BLaER1 treated with 17β-estradiol and CSF1 and Interleukin-3, amounts not matched to agents 10 nM and 100 nM (cell line): Measurements from ENCODE around the gene TECPR2.

ENCODE experiments used
- H3K27ac ChIP-seq, 11 experiments: shearing (Covaris generic); formaldehyde crosslinking; 2 replicates each; pipeline ENCODE4 v1.8.1; 2022
- H3K27me3 ChIP-seq, 11 experiments: shearing (Covaris generic); formaldehyde crosslinking; 2 replicates each; pipeline ENCODE4 v1.8.1; 2022
- H3K36me3 ChIP-seq, 11 experiments: shearing (Covaris generic); formaldehyde crosslinking; 2 replicates each; pipeline ENCODE4 v1.8.1; 2022
- H3K4me1 ChIP-seq, 10 experiments: shearing (Covaris generic); formaldehyde crosslinking; 2 replicates each; pipeline ENCODE4 v1.8.1; 2022
- H3K4me2 ChIP-seq, 11 experiments: shearing (Covaris generic); formaldehyde crosslinking; 2 replicates each; pipeline ENCODE4 v1.8.1; 2022
- H3K4me3 ChIP-seq, 10 experiments: shearing (Covaris generic); formaldehyde crosslinking; 2 replicates each; pipeline ENCODE4 v1.8.1; 2022
- H3K9ac ChIP-seq, 11 experiments: shearing (Covaris generic); formaldehyde crosslinking; 2 replicates each; pipeline ENCODE4 v1.8.1; 2022
- H3K9me3 ChIP-seq, 11 experiments: shearing (Covaris generic); formaldehyde crosslinking; replicated peaks in 1 of 11; 2 replicates each; pipeline ENCODE4 v1.8.1; 2022
- H4K20me1 ChIP-seq, 11 experiments: shearing (Covaris generic); formaldehyde crosslinking; 2 replicates each; pipeline ENCODE4 v1.8.1; 2022
- Cebpa-rat ChIP-seq, 11 experiments: shearing (Covaris generic); IDR thresholded peaks; 2 replicates each; pipeline ENCODE4 v1.8.1; 2022

The TECPR2 gene

GRCh38 chr14:102505000-102505619, 142.4 kb downstream of the TECPR2 start:
- Histone ChIP-seq H3K4me3 (no peak overlapping the region), H4K20me1 (peaks cover 0 to 26% (median 0%) of the 10 kb centered on the region in 11 experiments; a peak in 1 of 22 replicates), H3K27ac (no peak overlapping the region), H3K36me3 (peaks cover 0 to 27% (median 14%) of the 10 kb centered on the region in 11 experiments; a peak in 11 of 22 replicates), H3K4me1 (peaks cover 13 to 34% (median 23%) of the 10 kb centered on the region in 10 experiments), H3K9ac (no peak overlapping the region), H3K4me2 (no peak overlapping the region), H3K27me3 (no peaks in the 10 kb centered on the region; a peak in 1 of 22 replicates), H3K9me3 (no peaks in the 10 kb centered on the region)
- TF ChIP-seq Cebpa-rat (IDR thresholded peaks at IDR 0.05), result no peak

GRCh38 chr14:102505775-102506625, 143.3 kb downstream of the TECPR2 start:
- H3K27me3 ChIP-seq, result no peaks in the 10 kb centered on the region; a peak in 1 of 22 replicates
- H3K4me3 ChIP-seq, result no peak overlapping the region
- peaks cover 0 to 24% (median 14%) of the 10 kb centered on the region in 11 experiments; a peak in 11 of 22 replicates for H3K36me3 ChIP-seq
- no peak overlapping the region for H3K4me2 ChIP-seq
- H4K20me1 ChIP-seq, result peaks cover 0 to 26% (median 0%) of the 10 kb centered on the region in 11 experiments; a peak in 1 of 22 replicates
- no peaks in the 10 kb centered on the region for H3K9me3 ChIP-seq
- H3K4me1 ChIP-seq, result peaks cover 16 to 34% (median 23%) of the 10 kb centered on the region in 10 experiments
- H3K27ac ChIP-seq, result no peak overlapping the region
- H3K9ac ChIP-seq, result no peak overlapping the region
- TF ChIP-seq Cebpa-rat (IDR thresholded peaks at IDR 0.05), result no peak

- H3K27me3 ChIP-seq, result no peaks in the 10 kb centered on the region; a peak in 1 of 22 replicates
- TF ChIP-seq Cebpa-rat (IDR thresholded peaks at IDR 0.05), result no peak
- peaks cover 0 to 23% (median 14%) of the 10 kb centered on the region in 11 experiments; a peak in 11 of 22 replicates for H3K36me3 ChIP-seq
- H3K27ac ChIP-seq, result no peak overlapping the region
- H3K4me1 ChIP-seq, result peaks cover 20 to 36% (median 25%) of the 10 kb centered on the region in 10 experiments
- no peaks in the 10 kb centered on the region for H3K9me3 ChIP-seq
- no peak overlapping the region for H3K4me3 ChIP-seq
- H3K9ac ChIP-seq, result no peak overlapping the region
- peaks cover 0 to 26% (median 0%) of the 10 kb centered on the region in 11 experiments; a peak in 1 of 22 replicates for H4K20me1 ChIP-seq
- no peak overlapping the region for H3K4me2 ChIP-seq
Observed at GRCh38 chr14:102506626-102506925, 143.8 kb downstream of the TECPR2 start.

- Histone ChIP-seq H3K9me3 (no peaks in the 10 kb centered on the region), H3K27ac (no peak overlapping the region), H3K27me3 (no peaks in the 10 kb centered on the region; a peak in 1 of 22 replicates), H3K4me3 (no peak overlapping the region), H3K4me1 (peaks cover 16 to 42% (median 30%) of the 10 kb centered on the region in 10 experiments), H4K20me1 (peaks cover 0 to 26% (median 0%) of the 10 kb centered on the region in 11 experiments; a peak in 1 of 22 replicates), H3K36me3 (peaks cover 0 to 23% (median 14%) of the 10 kb centered on the region in 11 experiments; a peak in 11 of 22 replicates), H3K9ac (no peak overlapping the region), H3K4me2 (no peak overlapping the region)
- TF ChIP-seq Cebpa-rat (IDR thresholded peaks at IDR 0.05), result no peak
Observed at GRCh38 chr14:102507081-102507856, 144.5 kb downstream of the TECPR2 start.

- Histone ChIP-seq H3K4me3 (no peak overlapping the region), H3K4me2 (peak overlapping the region in 2 of 11 experiments; percentile 3 to 12; a peak in 1 of 22 replicates), H3K4me1 (peaks cover 16 to 48% (median 33%) of the 10 kb centered on the region in 10 experiments), H3K9ac (no peak overlapping the region), H3K36me3 (peaks cover 0 to 23% (median 14%) of the 10 kb centered on the region in 11 experiments; a peak in 11 of 22 replicates), H3K27me3 (no peaks in the 10 kb centered on the region; a peak in 1 of 22 replicates), H4K20me1 (peaks cover 0 to 26% (median 0%) of the 10 kb centered on the region in 11 experiments; a peak in 1 of 22 replicates), H3K27ac (no peak overlapping the region), H3K9me3 (no peaks in the 10 kb centered on the region)
- no peak for TF ChIP-seq Cebpa-rat (IDR thresholded peaks at IDR 0.05)
Observed at GRCh38 chr14:102507857-102508312, 145.1 kb downstream of the TECPR2 start.

- Histone ChIP-seq H3K4me3 (peak overlapping the region in 4 of 10 experiments; percentile 69 to 80 (median 70); a peak in 6 of 20 replicates), H3K36me3 (peaks cover 0 to 23% (median 14%) of the 10 kb centered on the region in 11 experiments; a peak in 11 of 22 replicates), H3K9me3 (no peaks in the 10 kb centered on the region), H3K4me1 (peaks cover 15 to 49% (median 34%) of the 10 kb centered on the region in 10 experiments), H3K27me3 (no peaks in the 10 kb centered on the region; a peak in 1 of 22 replicates), H4K20me1 (peaks cover 0 to 26% (median 0%) of the 10 kb centered on the region in 11 experiments; a peak in 1 of 22 replicates), H3K9ac (peak overlapping the region in 4 of 11 experiments; percentile 60 to 76 (median 72); a peak in 4 of 22 replicates), H3K4me2 (peak overlapping the region; percentile 81 to 98 (median 92); a peak in 19 of 22 replicates), H3K27ac (no peak overlapping the region)
- TF ChIP-seq Cebpa-rat (IDR thresholded peaks at IDR 0.05), result no peak
Observed at GRCh38 chr14:102508410-102508773, 145.7 kb downstream of the TECPR2 start.

GRCh38 chr14:102508774-102509745, 146.3 kb downstream of the TECPR2 start:
- Histone ChIP-seq H4K20me1 (peaks cover 0 to 26% (median 0%) of the 10 kb centered on the region in 11 experiments; a peak in 1 of 22 replicates), H3K4me3 (peak overlapping the region; percentile 63 to 80 (median 68)), H3K4me2 (peak overlapping the region; percentile 81 to 98 (median 92)), H3K9me3 (no peaks in the 10 kb centered on the region), H3K36me3 (peaks cover 0 to 23% (median 14%) of the 10 kb centered on the region in 11 experiments; a peak in 11 of 22 replicates), H3K4me1 (peaks cover 9 to 43% (median 33%) of the 10 kb centered on the region in 10 experiments), H3K27ac (peak overlapping the region in 8 of 11 experiments; percentile 6 to 58 (median 40); a peak in 13 of 22 replicates), H3K9ac (peak overlapping the region; percentile 60 to 81 (median 73)), H3K27me3 (no peaks in the 10 kb centered on the region; a peak in 1 of 22 replicates)
- TF ChIP-seq Cebpa-rat (IDR thresholded peaks at IDR 0.05), result no peak
